Body of pancreas (tissue), 4 donors: ENCODE measurements around the gene SYNJ2. TPM values are rescaled to one million over a fixed set of nuclear protein-coding genes. Genes with fewer than 3 reads are reported as not detected.
A peak's percentile ranks its signal among the peaks of the same experiment; 100 is the strongest.

ENCODE experiments used
- ATAC-seq: fragments of 150-250 bp; one replicate; pipeline ENCODE4 v1.9.1; 2016
- DNase-seq, 4 donors: peaks; one replicate each; pipeline ENCODE4 v3.0.0-alpha.2; 2019
- H3K27ac ChIP-seq, 4 donors: fragments of 200-600 bp; sonication (generic); 1 replicate in 3 of 4; 2 replicates in 1 of 4; pipeline versions ENCODE4 v1.5.1 to v1.6.1; 2016 to 2019; ENCODE audit warnings: mild to moderate bottlenecking in 1 of 4, mixed read lengths in 1 of 4, moderate library complexity in 1 of 4
- H3K27me3 ChIP-seq, 2 donors: fragments of 200-600 bp; sonication (generic); one replicate each; pipeline ENCODE4 v1.6.0; 2016; ENCODE audit warnings: mild to moderate bottlenecking in 1 of 2
- H3K36me3 ChIP-seq, 2 donors: fragments of 200-600 bp; sonication (generic); replicated peaks in 1 of 2; 2 replicates each; pipeline ENCODE4 v1.5.1; 2016; ENCODE audit warnings: low read depth in 2 of 2; ENCODE audit not compliant: insufficient read depth in 1 of 2
- H3K4me1 ChIP-seq: fragments of 200-600 bp; sonication (generic); one replicate; pipeline ENCODE4 v1.6.0; 2016
- H3K4me3 ChIP-seq, 2 donors: fragments of 200-600 bp; sonication (generic); 1 replicate in 1 of 2; 2 replicates in 1 of 2; pipeline ENCODE4 v1.5.1; 2016 to 2019
- H3K9me3 ChIP-seq, 3 donors: fragments of 200-600 bp; sonication (generic); 1 replicate in 2 of 3; 2 replicates in 1 of 3; pipeline ENCODE4 v1.5.1; 2016
- POLR2A ChIP-seq, 3 donors: fragments of 450-650 bp; IDR thresholded peaks; one replicate each; pipeline ENCODE4 v1.6.1; 2016; ENCODE audit warnings: antibody characterized with exemption in 3 of 3, mild to moderate bottlenecking in 2 of 3
- WGBS, 2 donors: methylation state at CpG; one replicate each; pipeline ENCODE4 v1.1.5; 2017; 5-methylcytosine and 5-hydroxymethylcytosine counted together
- intact Hi-C: fragments of 100-400 bp; cut with DNase I; formaldehyde crosslinking; loops from one replicate; pipeline ENCODE4 v1.15.1; 2023
- total RNA-seq, 2 donors: library from RNA; depleted of rRNA; stranded (reverse); fragments of >200 nt; gene quantifications; one replicate each; pipeline ENCODE4 v1.1.0, GENCODE V29; 2016
- TF ChIP-seq, protein P1 (sequence below), 7 experiments: fragments of 450-650 bp in 4 of 7; fragments of 200-600 bp in 3 of 7; sonication (generic) in 3 of 7; IDR thresholded peaks; one replicate each; pipeline ENCODE4 v1.5.1; 2016 to 2019; ENCODE audit warnings: antibody characterized with exemption in 7 of 7

Gene SYNJ2
- total RNA-seq, 2 donors from 2014 or later, result 12.2 to 14.8 TPM

DNA sequence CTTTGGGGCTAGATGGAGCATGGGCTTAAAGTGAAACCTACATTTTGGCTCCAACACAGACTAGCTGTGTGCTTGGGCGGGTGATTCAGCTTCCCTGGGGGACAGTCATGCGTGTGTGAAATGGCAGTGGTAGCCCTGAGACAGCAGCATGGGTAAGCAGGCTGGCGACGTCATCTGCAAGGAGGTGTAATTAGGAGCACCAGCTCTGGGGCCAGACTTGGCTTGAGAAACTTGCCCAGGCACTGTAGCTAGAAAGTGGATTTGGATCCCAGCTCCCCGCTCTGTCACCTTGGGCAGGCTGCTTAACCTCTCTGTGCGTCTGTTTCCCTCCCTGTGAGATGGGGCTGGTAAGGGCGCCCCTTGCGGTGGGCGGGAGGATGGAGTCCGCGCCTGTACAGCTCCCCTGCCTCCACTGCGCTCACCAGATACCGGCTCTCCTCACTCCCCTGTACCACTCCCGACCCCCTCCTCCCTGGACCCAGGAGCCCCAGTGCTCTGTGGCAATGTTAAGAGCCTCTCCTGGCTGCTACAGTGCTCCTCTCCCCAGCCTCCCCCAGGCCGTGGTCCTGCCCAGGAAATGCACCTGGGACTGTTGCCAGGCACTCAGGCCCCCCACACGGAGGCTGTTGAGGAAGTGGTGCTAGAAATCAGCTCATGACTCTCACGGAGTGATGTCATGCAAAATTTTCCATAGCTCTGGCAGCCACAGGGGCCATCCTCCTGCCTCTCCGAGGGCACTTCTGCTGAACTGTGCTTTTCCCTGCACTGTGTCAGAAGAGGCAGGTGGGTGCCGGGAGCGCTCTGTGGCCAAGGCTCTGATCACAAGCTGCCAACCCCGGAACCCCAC lies 44.6 kb downstream of the SYNJ2 start:
- Histone ChIP-seq H3K9me3 (no peaks in the 10 kb centered on the region), H3K36me3 (no peaks in the 10 kb centered on the region), H3K4me1 (peaks cover 52% of the 10 kb centered on the region), H3K27me3 (no peaks in the 10 kb centered on the region), H3K27ac (peak overlapping the region; percentile 50 to 82 (median 72)), H3K4me3 (no peak overlapping the region)
- peak; percentile 78 to 88 (median 84) for DNase-seq
- 43 to 58% methylated on average over 18 to 20 of the region's 21 CpGs for WGBS, 2 donors
- peak; percentile 88 for ATAC-seq
- TF ChIP-seq, protein P1, sequence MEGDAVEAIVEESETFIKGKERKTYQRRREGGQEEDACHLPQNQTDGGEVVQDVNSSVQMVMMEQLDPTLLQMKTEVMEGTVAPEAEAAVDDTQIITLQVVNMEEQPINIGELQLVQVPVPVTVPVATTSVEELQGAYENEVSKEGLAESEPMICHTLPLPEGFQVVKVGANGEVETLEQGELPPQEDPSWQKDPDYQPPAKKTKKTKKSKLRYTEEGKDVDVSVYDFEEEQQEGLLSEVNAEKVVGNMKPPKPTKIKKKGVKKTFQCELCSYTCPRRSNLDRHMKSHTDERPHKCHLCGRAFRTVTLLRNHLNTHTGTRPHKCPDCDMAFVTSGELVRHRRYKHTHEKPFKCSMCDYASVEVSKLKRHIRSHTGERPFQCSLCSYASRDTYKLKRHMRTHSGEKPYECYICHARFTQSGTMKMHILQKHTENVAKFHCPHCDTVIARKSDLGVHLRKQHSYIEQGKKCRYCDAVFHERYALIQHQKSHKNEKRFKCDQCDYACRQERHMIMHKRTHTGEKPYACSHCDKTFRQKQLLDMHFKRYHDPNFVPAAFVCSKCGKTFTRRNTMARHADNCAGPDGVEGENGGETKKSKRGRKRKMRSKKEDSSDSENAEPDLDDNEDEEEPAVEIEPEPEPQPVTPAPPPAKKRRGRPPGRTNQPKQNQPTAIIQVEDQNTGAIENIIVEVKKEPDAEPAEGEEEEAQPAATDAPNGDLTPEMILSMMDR (IDR thresholded peaks at IDR 0.05), result peak in 3 of 7 experiments; percentile 24 to 35 (median 30)
- peak in 2 of 3 donors; percentile 42 to 53 for TF ChIP-seq POLR2A (IDR thresholded peaks at IDR 0.05)
- intact Hi-C loops, result no loop called here

DNA sequence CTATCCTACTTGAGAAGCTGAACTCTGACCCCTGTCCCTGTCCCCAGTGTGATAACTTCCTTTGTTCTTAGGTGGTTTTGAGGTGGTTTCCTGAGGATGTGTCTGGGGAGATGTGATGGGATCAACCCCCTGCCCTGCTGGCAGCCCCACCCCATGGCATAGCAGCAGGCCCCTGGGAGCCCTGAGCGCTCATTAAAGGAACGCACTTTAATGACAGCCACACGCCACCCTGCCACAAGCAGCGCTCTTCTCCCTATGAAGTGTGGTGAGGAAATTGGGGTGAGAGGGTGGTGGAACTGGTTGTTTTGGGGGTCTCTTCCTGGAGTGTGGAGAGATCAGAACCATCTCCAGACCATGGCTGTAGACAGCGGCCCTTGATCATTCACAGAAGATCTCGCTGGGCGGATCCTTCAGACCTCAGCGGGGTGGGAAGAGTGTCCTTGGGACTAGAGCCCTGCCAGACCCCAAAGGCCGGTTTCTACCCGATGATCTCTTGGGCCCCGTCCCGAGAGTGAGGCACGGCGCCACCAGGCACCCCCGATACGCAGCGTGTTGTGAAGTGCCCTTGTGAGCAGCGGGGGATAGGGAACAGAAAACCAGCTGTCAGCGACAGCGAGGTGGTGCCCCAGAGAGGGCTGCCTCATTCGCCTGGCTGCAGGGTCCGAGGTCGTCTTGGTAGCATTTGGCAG lies 45.4 kb downstream of the SYNJ2 start:
- ATAC-seq, result no peak
- Histone ChIP-seq H3K4me3 (no peak overlapping the region), H3K27ac (peak overlapping the region; percentile 50 to 82 (median 72)), H3K36me3 (no peaks in the 10 kb centered on the region), H3K9me3 (no peaks in the 10 kb centered on the region), H3K4me1 (peaks cover 59% of the 10 kb centered on the region), H3K27me3 (no peaks in the 10 kb centered on the region)
- TF ChIP-seq, protein P1 (IDR thresholded peaks at IDR 0.05), result no peak
- TF ChIP-seq POLR2A (IDR thresholded peaks at IDR 0.05), result no peak
- intact Hi-C loops, result no loop called here
- WGBS, 2 donors, result 85 to 92% methylated on average over 20 to 23 of the region's 23 CpGs
- no peak for DNase-seq

DNA sequence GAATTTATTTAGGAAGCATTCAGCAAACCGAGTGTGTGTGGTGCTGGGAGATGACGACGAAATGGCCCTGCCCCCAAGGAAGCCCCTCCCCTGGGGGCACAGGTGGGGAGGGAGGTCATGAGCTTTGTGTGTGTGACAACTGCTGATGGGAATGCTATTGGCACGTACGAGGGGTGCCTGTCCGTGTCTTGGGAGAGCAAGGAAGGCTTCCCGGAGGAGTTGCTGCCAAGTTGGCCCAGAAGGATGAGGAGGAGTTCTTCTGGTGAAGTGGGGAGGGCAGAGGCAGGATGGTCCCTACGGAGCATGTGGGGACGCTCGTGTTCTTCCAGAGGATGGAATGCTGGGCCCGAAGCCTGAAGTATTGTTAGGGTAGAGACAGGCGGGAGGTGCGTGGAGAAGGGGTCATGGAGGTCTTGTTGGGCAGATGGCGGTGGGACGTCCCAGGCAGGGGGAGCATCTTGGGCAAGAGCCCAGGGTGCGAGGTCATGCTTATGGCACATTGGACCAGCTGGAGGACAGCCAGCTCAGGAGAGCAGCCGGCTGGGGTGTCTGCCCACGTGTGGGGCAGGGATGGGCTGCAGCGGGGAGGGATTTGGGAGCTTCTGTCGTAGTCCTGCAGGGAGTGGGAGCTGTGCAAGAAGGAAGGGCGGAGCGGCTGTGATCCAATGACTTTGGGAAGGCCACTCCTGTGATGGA lies 46.1 kb downstream of the SYNJ2 start:
- TF ChIP-seq, protein P1 (IDR thresholded peaks at IDR 0.05), result no peak
- TF ChIP-seq POLR2A (IDR thresholded peaks at IDR 0.05), result no peak
- H3K4me3 ChIP-seq, result no peak overlapping the region
- H3K27ac ChIP-seq, result peak overlapping the region in 2 of 4 donors; percentile 82
- H3K27me3 ChIP-seq, result no peaks in the 10 kb centered on the region
- intact Hi-C loops, result no loop called here
- H3K36me3 ChIP-seq, result no peaks in the 10 kb centered on the region
- WGBS, 2 donors, result 83 to 86% methylated on average over 22 of the region's 22 CpGs
- DNase-seq, result no peak
- H3K9me3 ChIP-seq, result no peaks in the 10 kb centered on the region
- peaks cover 59% of the 10 kb centered on the region for H3K4me1 ChIP-seq
- no peak for ATAC-seq

DNA sequence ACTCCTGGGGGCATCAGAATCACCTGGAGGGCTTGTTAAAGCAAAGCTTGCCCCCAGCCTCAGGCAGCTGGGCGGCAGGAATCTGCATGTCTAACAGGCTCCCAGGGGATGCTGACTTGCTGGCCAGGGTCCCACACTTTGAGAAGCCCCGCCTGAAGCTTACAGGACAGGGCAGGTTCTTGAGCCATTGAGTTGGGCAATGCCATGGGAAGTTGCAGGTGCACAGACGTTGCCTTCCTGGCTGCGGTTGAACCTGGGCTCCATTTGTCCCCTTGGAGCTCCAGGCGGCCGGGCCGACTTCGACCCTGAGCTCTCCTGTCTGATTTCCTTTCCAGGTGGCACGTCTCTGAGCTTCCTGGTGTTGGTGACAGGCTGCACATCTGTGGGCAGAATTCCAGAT lies 46.8 kb downstream of the SYNJ2 start:
- Histone ChIP-seq H3K27ac (no peak overlapping the region), H3K36me3 (no peaks in the 10 kb centered on the region), H3K4me3 (no peak overlapping the region), H3K27me3 (no peaks in the 10 kb centered on the region), H3K4me1 (peaks cover 60% of the 10 kb centered on the region), H3K9me3 (no peaks in the 10 kb centered on the region)
- WGBS, 2 donors, result 28 to 44% methylated on average over 3 to 9 of the region's 9 CpGs
- DNase-seq (peak; percentile 47 to 75 (median 67)), ATAC-seq (no peak)
- intact Hi-C loops, result no loop called here
- TF ChIP-seq, protein P1 (IDR thresholded peaks at IDR 0.05), result no peak
- TF ChIP-seq POLR2A (IDR thresholded peaks at IDR 0.05), result no peak
